Trophoblast cell (in vitro differentiated cells and primary cell): Measurements from ENCODE around the gene USP11.
A peak's percentile ranks its signal among the peaks of the same experiment; 100 is the strongest.

Experiments
- DNase-seq, 2 donors: peaks; one replicate each; pipeline ENCODE4 v3.0.0-alpha.2; 2016
- H2AFZ ChIP-seq: 2 replicates; pipeline ENCODE4 v1.6.1; 2013; ENCODE audit warnings: low read length, moderate library complexity, mild to moderate bottlenecking; ENCODE audit not compliant: insufficient read depth, poor library complexity
- H2AK5ac ChIP-seq: 2 replicates; pipeline ENCODE4 v1.6.1; 2013; ENCODE audit warnings: mild to moderate bottlenecking, low read length
- H2BK120ac ChIP-seq: 2 replicates; pipeline ENCODE4 v1.6.1; 2013; ENCODE audit warnings: low read length, mild to moderate bottlenecking, moderate library complexity; ENCODE audit not compliant: insufficient read depth, poor library complexity
- H2BK12ac ChIP-seq: 2 replicates; pipeline ENCODE4 v1.6.1; 2013; ENCODE audit warnings: mild to moderate bottlenecking, low read length, moderate library complexity
- H2BK5ac ChIP-seq: 2 replicates; pipeline ENCODE4 v1.6.1; 2013; ENCODE audit warnings: low read length, low read depth, moderate library complexity, mild to moderate bottlenecking; ENCODE audit not compliant: poor library complexity
- H3K14ac ChIP-seq: 2 replicates; pipeline ENCODE4 v1.6.1; 2013; ENCODE audit warnings: mild to moderate bottlenecking, low read length
- H3K18ac ChIP-seq: 2 replicates; pipeline ENCODE4 v1.6.1; 2013; ENCODE audit warnings: mild to moderate bottlenecking, low read length
- H3K23ac ChIP-seq: 2 replicates; pipeline ENCODE4 v1.6.1; 2013; ENCODE audit warnings: low read length
- H3K27ac ChIP-seq: 2 replicates; pipeline ENCODE4 v1.5.1; 2013; ENCODE audit warnings: low read depth, mild to moderate bottlenecking, inconsistent platforms, low read length, moderate library complexity
- H3K27me3 ChIP-seq: 2 replicates; pipeline ENCODE4 v1.6.1; 2013; ENCODE audit warnings: inconsistent platforms, mild to moderate bottlenecking, low read length, moderate library complexity; ENCODE audit not compliant: insufficient read depth
- H3K36me3 ChIP-seq, 2 experiments: 1 replicate in 1 of 2; 2 replicates in 1 of 2; pipeline ENCODE4 v1.6.1; 2013; ENCODE audit warnings: low read length in 2 of 2, mild to moderate bottlenecking in 2 of 2, moderate library complexity in 1 of 2; ENCODE audit not compliant: insufficient read depth in 2 of 2, control insufficient read depth in 1 of 2
- H3K4ac ChIP-seq: 2 replicates; pipeline ENCODE4 v1.6.1; 2013; ENCODE audit warnings: low read depth, mild to moderate bottlenecking, low read length, moderate library complexity
- H3K4me1 ChIP-seq, 2 experiments: 1 replicate in 1 of 2; 2 replicates in 1 of 2; pipeline ENCODE4 v1.6.1; 2013; ENCODE audit warnings: low read length in 2 of 2, mild to moderate bottlenecking in 2 of 2, moderate library complexity in 1 of 2; ENCODE audit not compliant: insufficient read depth in 2 of 2, control insufficient read depth in 1 of 2
- H3K4me2 ChIP-seq: 2 replicates; pipeline ENCODE4 v1.6.1; 2013; ENCODE audit warnings: inconsistent platforms, mild to moderate bottlenecking, low read length, moderate library complexity
- H3K4me3 ChIP-seq: 2 replicates; pipeline ENCODE4 v1.5.1; 2013; ENCODE audit warnings: mild to moderate bottlenecking, low read depth, low read length, inconsistent platforms
- H3K79me1 ChIP-seq: one replicate; pipeline ENCODE4 v1.6.1; 2013; ENCODE audit warnings: low read length
- H3K79me2 ChIP-seq: 2 replicates; pipeline ENCODE4 v1.6.1; 2013; ENCODE audit warnings: low read length, mild to moderate bottlenecking; ENCODE audit not compliant: control insufficient read depth, insufficient read depth, poor library complexity
- H3K9ac ChIP-seq: 2 replicates; pipeline ENCODE4 v1.6.1; 2013; ENCODE audit warnings: mild to moderate bottlenecking, low read length
- H3K9me3 ChIP-seq: 2 replicates; pipeline ENCODE4 v1.6.1; 2013; ENCODE audit warnings: low read depth, mild to moderate bottlenecking, control low read depth, inconsistent platforms, low read length; ENCODE audit not compliant: insufficient read depth
- H4K12ac ChIP-seq: 2 replicates; pipeline ENCODE4 v1.6.1; 2013; ENCODE audit warnings: low read depth, mild to moderate bottlenecking, low read length, moderate library complexity
- H4K8ac ChIP-seq: 2 replicates; pipeline ENCODE4 v1.6.1; 2013; ENCODE audit warnings: low read depth, mild to moderate bottlenecking, low read length, moderate library complexity
- H4K91ac ChIP-seq: one replicate; pipeline ENCODE4 v1.6.1; 2013; ENCODE audit warnings: low read depth, mild to moderate bottlenecking, low read length, moderate library complexity
- WGBS: extraction: QIAGEN DNeasy Blood & Tissue Kit; methylation state at CpG from one replicate; pipeline ENCODE4 v1.1.7; 2013; ENCODE audit warnings: missing lambda C conversion rate; ENCODE audit not compliant: insufficient read length, insufficient coverage; ENCODE audit errors: extremely low coverage; 5-methylcytosine and 5-hydroxymethylcytosine counted together

The USP11 gene

GRCh38 chrX:47191806-47192401, 40.9 kb upstream of the USP11 start:
- Histone ChIP-seq H4K8ac (no peak overlapping the region), H3K14ac (no peak overlapping the region), H3K4me1 (peaks cover 7 to 17% of the 10 kb centered on the region in 2 experiments), H2BK120ac (no peak overlapping the region), H3K36me3 (peaks cover 6 to 10% of the 10 kb centered on the region in 2 experiments), H3K4me2 (peak overlapping the region; percentile 76), H3K79me2 (peaks cover 18% of the 10 kb centered on the region), H4K12ac (no peak overlapping the region), H2BK12ac (no peak overlapping the region), H3K79me1 (peaks cover 7% of the 10 kb centered on the region), H2AK5ac (no peak overlapping the region), H3K23ac (no peak overlapping the region), H3K4ac (no peak overlapping the region), H3K18ac (no peak overlapping the region), H3K27ac (no peak overlapping the region), H2BK5ac (no peak overlapping the region), H3K9me3 (no peaks in the 10 kb centered on the region), H2AFZ (no peak overlapping the region), H4K91ac (no peak overlapping the region), H3K27me3 (no peaks in the 10 kb centered on the region), H3K9ac (no peak overlapping the region), H3K4me3 (no peak overlapping the region)
- no peak for DNase-seq
- WGBS: no CpG with 5 or more reads among the region's 16 CpGs

- H3K9me3 ChIP-seq: no peaks in the 10 kb centered on the region
- H2BK5ac ChIP-seq: peak within 1 kb of the TSS; percentile 60
- H2BK12ac ChIP-seq: no peak within 1 kb of the TSS
- no peaks in the 10 kb centered on the region for H3K27me3 ChIP-seq
- no peak within 1 kb of the TSS for H2AFZ ChIP-seq
- peaks cover 9 to 29% of the 10 kb centered on the region in 2 experiments for H3K4me1 ChIP-seq
- H4K12ac ChIP-seq: peak within 1 kb of the TSS; percentile 83
- no peak within 1 kb of the TSS for H3K23ac ChIP-seq
- DNase-seq: peak; percentile 92 to 100
- peak within 1 kb of the TSS; percentile 88 for H3K18ac ChIP-seq
- peak within 1 kb of the TSS; percentile 95 for H4K91ac ChIP-seq
- H2BK120ac ChIP-seq: peak within 1 kb of the TSS; percentile 78
- H3K4me3 ChIP-seq: peak within 1 kb of the TSS; percentile 91
- H4K8ac ChIP-seq: peak within 1 kb of the TSS; percentile 89
- H3K14ac ChIP-seq: peak within 1 kb of the TSS; percentile 92
- H3K27ac ChIP-seq: peak within 1 kb of the TSS; percentile 79
- H3K4me2 ChIP-seq: peak within 1 kb of the TSS; percentile 91
- no CpG with 5 or more reads among the region's 50 CpGs for WGBS
- peaks cover 18% of the 10 kb centered on the region for H3K79me2 ChIP-seq
- peak within 1 kb of the TSS; percentile 60 for H2AK5ac ChIP-seq
- peak within 1 kb of the TSS; percentile 77 for H3K4ac ChIP-seq
- peak within 1 kb of the TSS; percentile 97 for H3K9ac ChIP-seq
- peaks cover 7% of the 10 kb centered on the region for H3K79me1 ChIP-seq
- H3K36me3 ChIP-seq: peaks cover 5 to 15% of the 10 kb centered on the region in 2 experiments
Observed at GRCh38 chrX:47193475-47194193, 39.2 kb upstream of the USP11 start, which contains the start of gene UBA1. UBA1 (plus strand) TSS chrX:47193829; CDS start chrX:47198803, 4,974 bp downstream.

- H3K9ac ChIP-seq: peak overlapping the region; percentile 97
- H3K4ac ChIP-seq: peak overlapping the region; percentile 77
- H3K18ac ChIP-seq: no peak overlapping the region
- H3K79me1 ChIP-seq: peaks cover 7% of the 10 kb centered on the region
- peak overlapping the region; percentile 89 for H4K8ac ChIP-seq
- peak in 1 of 2 donors; percentile 22 for DNase-seq
- no peak overlapping the region for H2BK12ac ChIP-seq
- H3K4me3 ChIP-seq: peak overlapping the region; percentile 91
- peaks cover 11 to 22% of the 10 kb centered on the region in 2 experiments for H3K36me3 ChIP-seq
- H4K12ac ChIP-seq: peak overlapping the region; percentile 83
- no peaks in the 10 kb centered on the region for H3K27me3 ChIP-seq
- H3K9me3 ChIP-seq: no peaks in the 10 kb centered on the region
- peaks cover 18% of the 10 kb centered on the region for H3K79me2 ChIP-seq
- H2BK120ac ChIP-seq: no peak overlapping the region
- peak overlapping the region; percentile 92 for H3K14ac ChIP-seq
- H3K27ac ChIP-seq: peak overlapping the region; percentile 79
- no peak overlapping the region for H2AK5ac ChIP-seq
- H3K4me1 ChIP-seq: peaks cover 9 to 29% of the 10 kb centered on the region in 2 experiments
- H3K23ac ChIP-seq: no peak overlapping the region
- WGBS: no CpG with 5 or more reads among the region's 14 CpGs
- no peak overlapping the region for H2BK5ac ChIP-seq
- H2AFZ ChIP-seq: no peak overlapping the region
- peak overlapping the region; percentile 91 for H3K4me2 ChIP-seq
- peak overlapping the region; percentile 95 for H4K91ac ChIP-seq
Observed at GRCh38 chrX:47194194-47194787, 38.5 kb upstream of the USP11 start.

GRCh38 chrX:47196098-47196497, 36.7 kb upstream of the USP11 start:
- no peak overlapping the region for H3K9ac ChIP-seq
- H3K79me1 ChIP-seq: peaks cover 5% of the 10 kb centered on the region
- H3K36me3 ChIP-seq: peaks cover 28 to 38% of the 10 kb centered on the region in 2 experiments
- peaks cover 18% of the 10 kb centered on the region for H3K79me2 ChIP-seq
- H3K18ac ChIP-seq: no peak overlapping the region
- no peak overlapping the region for H3K4me2 ChIP-seq
- H4K8ac ChIP-seq: no peak overlapping the region
- no peak for DNase-seq
- H3K4me3 ChIP-seq: no peak overlapping the region
- H3K4ac ChIP-seq: no peak overlapping the region
- H2AFZ ChIP-seq: no peak overlapping the region
- no peak overlapping the region for H4K12ac ChIP-seq
- peaks cover 9 to 29% of the 10 kb centered on the region in 2 experiments for H3K4me1 ChIP-seq
- H4K91ac ChIP-seq: no peak overlapping the region
- no peak overlapping the region for H2BK5ac ChIP-seq
- no peaks in the 10 kb centered on the region for H3K9me3 ChIP-seq
- H2AK5ac ChIP-seq: no peak overlapping the region
- no CpG with 5 or more reads among the region's 3 CpGs for WGBS
- H2BK120ac ChIP-seq: no peak overlapping the region
- H3K27ac ChIP-seq: no peak overlapping the region
- H3K23ac ChIP-seq: no peak overlapping the region
- H3K27me3 ChIP-seq: no peaks in the 10 kb centered on the region
- H2BK12ac ChIP-seq: no peak overlapping the region
- H3K14ac ChIP-seq: no peak overlapping the region
